Measurements from ENCODE around the gene PDE1A. TPM values are rescaled to one million over a fixed set of nuclear protein-coding genes. Genes with fewer than 3 reads are reported as not detected.

The PDE1A gene
- total and polyA plus RNA-seq, 8 donors: 0.60 to 4.2 (median 1.6) TPM

DNA sequence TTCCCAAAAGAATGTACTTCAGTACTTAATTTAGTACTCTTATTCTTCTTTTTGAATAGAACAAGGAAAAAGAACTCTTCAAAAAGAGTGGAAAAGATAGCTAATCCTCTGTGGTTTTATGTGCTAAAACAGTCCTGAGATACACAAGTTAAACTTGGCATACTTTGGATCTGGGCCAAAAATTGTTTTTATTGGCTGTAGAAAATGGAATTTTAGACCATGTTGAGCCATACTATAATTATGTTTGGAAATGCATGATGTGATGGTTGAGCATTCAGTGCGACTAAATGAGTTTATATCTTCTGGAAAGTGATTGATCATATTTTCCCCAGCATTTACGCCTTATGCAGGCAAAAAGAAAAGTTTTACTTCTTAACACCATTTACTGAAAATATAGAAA is 18.0 kb upstream of the PDE1A start:
- DNase-seq (no peak), ATAC-seq (no peak), FAIRE-seq (no peak)
- Histone ChIP-seq H3K9me3 (no peaks in the 10 kb centered on the region), H3K4me3 (no peak overlapping the region), H3K36me3 (no peaks in the 10 kb centered on the region), H3K4me1 (peaks cover 0 to 3% (median 0%) of the 10 kb centered on the region in 3 donors), H3K27ac (no peak overlapping the region), H3K27me3 (no peaks in the 10 kb centered on the region)
- 80 to 87% methylated on average over 2 of the region's 2 CpGs for WGBS, 2 donors
- intact Hi-C loops (cut with DNase I): no loop called here
- TF ChIP-seq, protein P1, sequence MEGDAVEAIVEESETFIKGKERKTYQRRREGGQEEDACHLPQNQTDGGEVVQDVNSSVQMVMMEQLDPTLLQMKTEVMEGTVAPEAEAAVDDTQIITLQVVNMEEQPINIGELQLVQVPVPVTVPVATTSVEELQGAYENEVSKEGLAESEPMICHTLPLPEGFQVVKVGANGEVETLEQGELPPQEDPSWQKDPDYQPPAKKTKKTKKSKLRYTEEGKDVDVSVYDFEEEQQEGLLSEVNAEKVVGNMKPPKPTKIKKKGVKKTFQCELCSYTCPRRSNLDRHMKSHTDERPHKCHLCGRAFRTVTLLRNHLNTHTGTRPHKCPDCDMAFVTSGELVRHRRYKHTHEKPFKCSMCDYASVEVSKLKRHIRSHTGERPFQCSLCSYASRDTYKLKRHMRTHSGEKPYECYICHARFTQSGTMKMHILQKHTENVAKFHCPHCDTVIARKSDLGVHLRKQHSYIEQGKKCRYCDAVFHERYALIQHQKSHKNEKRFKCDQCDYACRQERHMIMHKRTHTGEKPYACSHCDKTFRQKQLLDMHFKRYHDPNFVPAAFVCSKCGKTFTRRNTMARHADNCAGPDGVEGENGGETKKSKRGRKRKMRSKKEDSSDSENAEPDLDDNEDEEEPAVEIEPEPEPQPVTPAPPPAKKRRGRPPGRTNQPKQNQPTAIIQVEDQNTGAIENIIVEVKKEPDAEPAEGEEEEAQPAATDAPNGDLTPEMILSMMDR (IDR thresholded peaks at IDR 0.05): no peak

DNA sequence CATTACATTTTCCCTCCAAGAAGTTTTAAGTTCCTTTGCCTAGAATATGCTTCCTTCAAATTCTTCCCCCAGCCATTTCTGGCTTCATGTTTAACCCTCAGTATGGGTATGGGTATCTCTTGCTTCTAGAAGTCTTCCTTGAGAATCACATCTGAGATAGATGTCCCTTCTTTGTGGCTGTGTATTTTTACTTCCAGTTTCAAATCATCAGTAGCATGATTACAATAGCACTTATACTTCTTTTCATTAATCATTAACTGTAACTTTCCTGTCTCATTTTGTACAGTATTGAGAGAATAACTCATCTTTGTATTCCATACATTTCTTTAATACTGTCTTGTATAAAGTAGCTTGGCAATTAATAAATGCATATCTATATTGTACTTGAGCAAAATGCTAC is 17.3 kb upstream of the PDE1A start:
- no peaks in the 10 kb centered on the region for H3K9me3 ChIP-seq
- intact Hi-C loops (cut with DNase I): no loop called here
- H3K4me3 ChIP-seq: no peak overlapping the region
- no peak overlapping the region for H3K27ac ChIP-seq
- peaks cover 0 to 3% (median 0%) of the 10 kb centered on the region in 3 donors for H3K4me1 ChIP-seq
- H3K36me3 ChIP-seq: no peaks in the 10 kb centered on the region
- TF ChIP-seq, protein P1 (IDR thresholded peaks at IDR 0.05): no peak
- DNase-seq (no peak), ATAC-seq (no peak), FAIRE-seq (no peak)
- no peaks in the 10 kb centered on the region for H3K27me3 ChIP-seq

DNA sequence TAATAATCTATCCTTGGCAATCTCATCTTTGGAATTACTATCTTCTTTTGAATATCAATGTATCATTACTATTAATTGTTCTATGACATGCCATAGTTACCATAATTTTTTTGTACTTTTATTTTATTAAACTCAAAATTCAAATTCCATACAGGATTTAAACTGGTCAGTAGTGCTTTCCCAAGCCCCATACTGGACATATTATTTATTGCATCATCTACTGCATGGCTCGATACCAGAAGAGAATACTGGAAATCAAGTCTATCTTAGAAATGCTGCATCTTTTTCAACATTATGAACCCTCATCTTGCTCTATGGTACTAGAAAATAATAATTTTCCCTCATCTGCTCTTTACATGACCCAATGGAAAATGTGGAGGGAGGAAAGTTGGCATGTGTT is 9.4 kb upstream of the PDE1A start:
- DNase-seq (no peak), FAIRE-seq (no peak), ATAC-seq (no peak)
- Histone ChIP-seq H3K4me3 (no peak overlapping the region), H3K4me1 (no peaks in the 10 kb centered on the region), H3K27me3 (no peaks in the 10 kb centered on the region), H3K36me3 (no peaks in the 10 kb centered on the region), H3K27ac (no peak overlapping the region), H3K9me3 (no peaks in the 10 kb centered on the region)
- WGBS, 2 donors: 85 to 95% methylated on average over 1 of the region's 1 CpG
- TF ChIP-seq, protein P1 (IDR thresholded peaks at IDR 0.05): no peak
- intact Hi-C loops (cut with DNase I): no loop called here

DNA sequence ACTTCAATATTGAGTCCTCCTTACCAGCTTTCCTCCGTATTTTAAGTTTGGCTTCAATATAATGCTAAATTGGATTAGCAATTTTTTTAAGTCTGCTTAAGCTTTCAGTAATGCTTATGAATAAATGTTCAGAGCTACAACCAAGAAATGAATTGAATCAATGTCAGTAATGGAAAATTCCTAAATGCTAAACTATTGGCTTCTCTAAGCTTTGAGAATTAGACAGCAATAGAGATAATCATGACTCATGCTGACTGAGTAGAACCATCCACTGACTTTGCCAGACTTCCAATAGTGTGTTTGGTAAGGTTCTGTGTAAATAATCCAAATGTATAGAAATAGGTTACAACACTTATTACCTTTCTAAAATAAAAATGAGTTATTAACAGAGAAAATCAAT is 8.9 kb upstream of the PDE1A start:
- Histone ChIP-seq H3K36me3 (no peaks in the 10 kb centered on the region), H3K27me3 (no peaks in the 10 kb centered on the region), H3K4me3 (no peak overlapping the region), H3K27ac (no peak overlapping the region), H3K9me3 (no peaks in the 10 kb centered on the region), H3K4me1 (no peaks in the 10 kb centered on the region)
- ATAC-seq (no peak), FAIRE-seq (no peak), DNase-seq (no peak)
- intact Hi-C loops (cut with DNase I): no loop called here
- WGBS, 2 donors: 70 to 83% methylated on average over 1 of the region's 1 CpG
- TF ChIP-seq, protein P1 (IDR thresholded peaks at IDR 0.05): no peak

DNA sequence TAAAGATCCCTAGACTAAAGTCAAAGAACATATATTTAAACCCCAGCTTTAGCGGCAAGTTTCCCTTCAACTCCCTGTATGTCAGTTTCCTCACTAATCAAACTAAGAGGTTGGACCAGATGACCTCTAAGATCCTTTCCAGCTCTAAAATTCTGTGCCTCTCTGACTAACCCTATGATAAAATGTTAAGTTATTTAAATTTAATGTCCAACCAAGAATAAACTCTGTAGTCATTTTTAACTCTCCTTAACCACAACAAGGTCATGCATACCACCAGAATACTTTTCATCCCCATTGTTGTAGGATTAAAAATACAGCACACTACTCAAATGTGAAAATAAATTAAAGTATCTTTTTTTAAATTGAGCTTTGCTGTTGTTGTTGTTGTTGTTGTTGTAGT is 5.2 kb upstream of the PDE1A start:
- no peak overlapping the region for H3K27ac ChIP-seq
- H3K9me3 ChIP-seq: no peaks in the 10 kb centered on the region
- H3K27me3 ChIP-seq: no peaks in the 10 kb centered on the region
- H3K36me3 ChIP-seq: no peaks in the 10 kb centered on the region
- ATAC-seq (no peak), DNase-seq (no peak), FAIRE-seq (no peak)
- H3K4me1 ChIP-seq: no peaks in the 10 kb centered on the region
- 98 to 100% methylated on average over 1 of the region's 1 CpG for WGBS, 2 donors
- intact Hi-C loops (cut with DNase I): no loop called here
- TF ChIP-seq, protein P1 (IDR thresholded peaks at IDR 0.05): no peak
- H3K4me3 ChIP-seq: no peak overlapping the region
